Stomach (tissue), 4 donors: ENCODE results near the gene GJB1.

Source experiments
- CTCF ChIP-seq, 7 experiments: fragments of 450-650 bp in 4 of 7; fragments of 200-600 bp in 3 of 7; sonication (generic) in 3 of 7; IDR thresholded peaks; one replicate each; pipeline ENCODE4 v1.5.1; 2016 to 2019; ENCODE audit warnings: antibody characterized with exemption in 7 of 7, control low read depth in 2 of 7, mild to moderate bottlenecking in 1 of 7
- EP300 ChIP-seq: sonication (generic); formaldehyde crosslinking; IDR thresholded peaks from one replicate; pipeline ENCODE4 v1.6.1; 2017; ENCODE audit warnings: antibody characterized with exemption
- POLR2A ChIP-seq, 4 donors: fragments of 450-650 bp; IDR thresholded peaks; one replicate each; pipeline ENCODE4 v1.6.1; 2016; ENCODE audit warnings: antibody characterized with exemption in 4 of 4, control low read depth in 2 of 4, mild to moderate bottlenecking in 1 of 4, moderate library complexity in 1 of 4
- POLR2AphosphoS5 ChIP-seq, 3 donors: sonication (generic); formaldehyde crosslinking; IDR thresholded peaks; one replicate each; pipeline ENCODE4 v1.6.1; 2016; ENCODE audit warnings: antibody characterized with exemption in 3 of 3

GRCh38 chrX:71239781-71240180 lies 16.8 kb downstream of the GJB1 start:
- TF ChIP-seq CTCF (IDR thresholded peaks at IDR 0.05) (no peak), EP300 (no peak), POLR2A (IDR thresholded peaks at IDR 0.05) (no peak), POLR2AphosphoS5 (IDR thresholded peaks at IDR 0.05) (no peak)
